GM21423 (cell line): Measurements from ENCODE around the gene UROC1.

Source experiments
- ATAC-seq: cut with Tn5 transposase; IDR thresholded peaks from one replicate; pipeline ENCODE4 v1.9.1; 2021; ENCODE audit warnings: mild to moderate bottlenecking, moderate library complexity; ENCODE audit not compliant: unreplicated experiment

The UROC1 gene

DNA sequence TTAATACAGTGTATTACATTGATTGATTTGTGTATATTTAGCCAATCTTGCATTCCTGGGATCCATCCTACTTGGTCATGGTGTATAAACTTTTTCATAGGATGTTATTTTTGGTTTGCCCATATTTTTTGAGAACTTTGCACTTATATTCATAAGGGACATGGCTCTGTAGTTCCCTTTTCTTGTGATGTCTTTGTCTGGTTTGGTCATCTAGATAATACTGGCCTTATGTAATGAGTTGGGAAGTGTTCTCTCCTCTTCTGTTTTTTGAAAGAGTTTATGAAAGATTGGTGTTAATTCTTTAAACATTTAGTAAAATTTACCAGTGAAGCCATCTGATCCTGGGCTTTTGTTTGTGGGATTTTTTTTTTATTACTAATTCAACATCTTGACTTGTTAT, 15.9 kb upstream of the UROC1 start:
- ATAC-seq, result no peak

DNA sequence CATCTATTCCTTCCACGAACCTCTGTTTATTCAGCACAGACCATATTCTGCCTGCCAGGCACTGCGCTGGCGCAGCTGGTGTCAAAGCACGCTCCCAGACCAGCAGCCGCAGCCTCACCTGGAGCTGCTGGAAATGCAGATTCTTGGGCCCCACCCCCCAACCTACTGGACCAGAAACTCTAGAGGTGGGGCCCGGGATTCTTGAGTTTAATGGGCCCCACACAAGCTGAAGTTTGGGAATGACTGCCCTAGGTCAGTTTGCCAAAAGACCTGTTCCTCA, 13.4 kb upstream of the UROC1 start:
- ATAC-seq, result no peak

DNA sequence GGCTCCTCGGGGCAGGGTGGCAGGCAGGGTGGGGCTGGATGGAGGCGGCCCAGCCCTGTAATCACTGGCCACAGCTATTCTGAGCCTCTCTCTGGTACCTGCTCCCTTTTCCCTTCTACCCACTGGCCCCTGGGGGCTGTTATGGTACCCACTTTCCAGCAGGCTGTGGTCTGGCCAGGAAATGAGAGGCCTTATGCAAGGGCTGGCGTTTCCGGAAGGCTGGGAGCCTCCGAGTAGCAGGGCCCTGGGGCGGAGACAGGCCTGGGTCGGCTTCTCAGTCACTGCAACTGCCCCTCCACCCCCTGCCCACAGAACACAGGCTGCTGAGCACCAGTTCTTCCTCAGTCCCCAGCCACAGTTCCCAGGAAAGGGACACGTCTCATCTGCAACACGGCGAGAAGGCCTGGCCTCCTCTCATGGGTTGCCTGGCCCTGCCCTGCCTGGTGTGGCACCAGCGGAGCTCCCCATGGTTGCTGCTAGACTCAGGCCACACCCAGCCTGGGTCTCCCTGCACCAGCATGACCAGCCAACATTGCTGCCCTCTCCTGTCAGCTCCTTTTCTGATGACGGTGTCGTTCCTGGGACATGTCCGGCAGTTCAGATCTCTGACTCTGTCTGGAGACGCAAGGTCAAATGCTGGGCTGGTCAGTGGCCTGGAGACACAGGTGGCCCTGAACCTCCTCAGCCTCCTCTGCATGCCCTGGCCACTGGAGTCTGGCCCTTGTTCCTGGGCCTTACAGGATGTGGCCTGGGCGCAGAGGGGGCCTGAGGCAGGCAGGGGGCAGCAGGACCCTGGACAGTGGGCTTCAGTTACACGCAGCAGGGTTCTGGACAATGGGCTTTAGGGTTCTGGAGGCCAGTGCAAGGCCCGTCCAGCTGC, 12.8 kb upstream of the UROC1 start:
- peak; percentile 72 for ATAC-seq

DNA sequence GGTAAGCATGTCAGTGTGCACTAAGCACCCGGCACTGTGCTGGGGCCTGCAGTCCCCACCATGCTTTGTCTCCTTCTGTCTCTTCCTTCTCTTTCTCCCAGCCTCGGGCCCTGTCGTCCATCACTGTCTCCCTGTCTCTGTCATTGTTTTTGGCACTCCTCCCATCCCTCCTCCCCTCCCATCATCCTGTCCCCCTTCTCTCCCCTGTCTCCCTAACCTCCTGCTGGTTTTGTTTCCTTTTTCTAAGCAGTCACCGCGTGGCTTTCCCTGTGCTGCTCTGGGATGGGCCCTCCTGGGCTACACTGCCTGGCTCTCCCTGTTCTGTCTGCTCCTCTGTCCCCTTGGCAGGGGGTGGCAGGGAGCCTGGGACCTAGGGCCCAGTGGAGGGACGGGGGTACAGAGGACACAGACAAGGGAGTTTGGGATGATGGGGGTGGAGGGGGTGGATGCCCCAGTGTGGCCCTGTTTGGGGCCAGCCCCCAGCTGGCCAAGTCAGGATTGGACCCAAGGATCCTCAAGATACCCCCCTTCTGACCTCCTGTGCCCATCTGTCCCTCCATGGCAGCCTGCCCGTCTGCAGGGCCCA, 12.1 kb upstream of the UROC1 start:
- no peak for ATAC-seq

DNA sequence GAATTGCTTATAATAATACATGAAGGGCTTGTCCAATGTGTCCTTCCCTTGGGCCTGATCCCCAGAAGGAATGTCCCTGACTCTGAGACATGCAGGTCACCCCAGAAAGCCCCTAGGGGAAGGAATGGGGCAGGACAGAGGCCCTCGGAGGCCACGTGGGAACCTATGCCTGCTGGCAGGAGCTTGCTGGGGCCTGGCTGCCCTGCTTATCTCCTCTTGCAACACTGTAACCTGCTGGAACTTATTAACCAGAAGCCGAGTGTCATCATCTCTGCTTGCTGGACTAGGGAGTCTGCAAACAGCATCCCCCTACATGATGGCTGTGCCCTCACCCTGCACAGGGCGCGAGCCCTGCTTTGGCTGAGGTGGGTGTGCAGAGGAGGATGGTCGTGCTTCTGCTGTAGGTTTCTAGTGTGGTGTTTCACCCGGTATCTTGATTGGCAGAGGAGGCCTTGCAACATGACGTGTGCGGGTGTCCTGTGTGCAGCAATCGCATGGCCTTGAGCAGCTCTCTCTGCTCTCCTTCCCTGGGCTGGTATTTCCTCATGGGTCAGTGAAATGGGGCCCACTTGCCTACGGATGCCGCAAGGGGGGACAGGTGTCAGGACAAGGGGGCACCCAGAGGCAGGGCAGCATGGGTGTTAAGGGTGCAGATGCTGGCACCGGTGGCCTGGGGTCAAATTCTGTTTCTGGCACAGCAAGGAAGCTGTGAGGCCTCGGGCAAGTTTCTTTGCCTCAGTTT, 11.4 kb upstream of the UROC1 start:
- no peak for ATAC-seq

DNA sequence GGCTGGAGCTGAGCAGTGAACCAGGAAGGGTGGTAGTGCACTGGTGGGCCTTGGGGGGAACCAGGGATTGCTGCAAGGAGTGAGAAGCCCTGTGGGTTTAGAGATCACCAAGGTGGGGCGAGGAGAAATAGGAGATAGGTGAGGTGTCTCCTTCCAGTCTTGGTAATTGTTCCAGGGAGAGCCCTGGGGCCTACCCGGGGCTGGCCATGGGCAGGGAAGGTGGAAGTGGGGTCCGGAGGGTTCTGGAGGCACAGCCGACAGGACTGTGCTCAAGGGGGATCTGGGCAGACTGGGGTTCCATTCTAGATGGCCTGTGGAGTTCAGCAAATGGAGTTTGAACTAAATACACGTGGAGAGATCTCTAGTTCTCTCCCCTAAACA, 10.8 kb upstream of the UROC1 start:
- no peak for ATAC-seq

DNA sequence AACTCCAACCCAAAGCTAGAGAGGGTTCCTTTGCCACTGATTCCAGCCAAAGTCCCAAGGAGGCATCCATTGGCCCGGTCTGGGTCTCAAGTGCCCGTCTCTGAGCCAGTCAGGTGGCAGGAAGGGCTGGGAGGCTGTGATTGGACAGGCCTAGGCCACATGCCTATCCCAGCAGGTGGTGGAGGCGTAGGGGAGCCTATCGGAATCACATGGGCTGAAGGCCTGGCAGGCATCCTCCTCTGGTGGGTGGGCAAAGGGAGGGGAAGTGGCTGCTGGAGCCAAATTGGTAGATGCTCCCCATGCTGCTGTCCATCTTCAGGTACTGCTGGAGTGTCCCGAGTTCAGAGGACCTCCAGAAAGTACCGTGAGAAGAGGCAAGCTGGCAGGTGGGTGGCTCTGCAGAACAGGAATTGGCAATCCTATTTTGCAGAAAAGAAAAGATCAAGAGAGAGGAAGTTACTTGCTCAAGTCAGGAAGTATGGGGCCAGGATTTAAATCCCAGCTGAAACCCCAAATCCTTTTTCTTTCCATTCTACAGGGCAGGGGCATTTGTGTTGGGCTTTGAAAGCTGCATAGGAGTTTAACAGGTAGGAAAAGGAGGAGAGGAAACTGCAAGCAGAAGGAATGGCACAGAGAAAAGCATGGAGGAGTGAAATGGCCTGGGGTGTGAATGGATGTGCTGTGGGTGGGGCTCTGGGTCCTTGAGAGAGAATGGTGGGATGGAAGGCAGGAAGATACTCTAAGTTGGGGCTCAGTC, 10.1 kb upstream of the UROC1 start:
- no peak for ATAC-seq

DNA sequence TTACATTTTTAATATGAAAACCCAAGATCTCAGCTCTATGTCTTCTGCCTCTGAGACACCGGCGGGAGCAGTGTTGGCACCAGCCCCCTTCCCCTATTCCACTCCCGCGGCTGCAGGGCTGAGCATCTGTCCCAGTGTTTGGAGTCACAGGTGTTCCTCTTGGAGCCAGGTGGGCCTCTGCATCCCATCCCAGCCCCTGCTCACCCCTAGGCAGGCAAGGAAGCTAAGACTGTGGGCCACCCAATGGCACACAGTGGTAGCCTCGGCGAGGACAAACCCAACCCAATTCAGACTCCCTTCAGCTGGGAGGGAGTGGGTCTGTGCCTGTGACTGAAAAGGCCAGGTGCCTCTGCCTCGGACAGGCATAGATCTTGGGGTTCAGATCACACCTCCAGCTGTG, 9.4 kb upstream of the UROC1 start:
- ATAC-seq, result no peak

DNA sequence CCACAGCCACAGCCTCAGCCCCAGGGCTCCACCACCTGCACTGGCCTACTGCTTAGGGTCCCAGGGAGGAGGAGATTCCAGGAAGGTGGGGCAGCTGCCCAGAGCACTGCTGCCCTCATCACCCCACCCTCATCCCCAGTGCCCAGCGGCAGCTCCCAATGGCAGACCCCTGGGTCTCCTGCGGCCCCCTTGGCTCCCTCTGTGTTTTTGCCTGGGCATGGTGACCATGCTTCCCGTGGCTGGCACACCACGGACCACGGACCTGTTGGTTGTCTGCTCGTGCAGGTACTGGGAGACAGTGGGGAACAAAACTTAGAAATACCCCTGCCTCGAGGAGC, 9.1 kb upstream of the UROC1 start:
- no peak for ATAC-seq

DNA sequence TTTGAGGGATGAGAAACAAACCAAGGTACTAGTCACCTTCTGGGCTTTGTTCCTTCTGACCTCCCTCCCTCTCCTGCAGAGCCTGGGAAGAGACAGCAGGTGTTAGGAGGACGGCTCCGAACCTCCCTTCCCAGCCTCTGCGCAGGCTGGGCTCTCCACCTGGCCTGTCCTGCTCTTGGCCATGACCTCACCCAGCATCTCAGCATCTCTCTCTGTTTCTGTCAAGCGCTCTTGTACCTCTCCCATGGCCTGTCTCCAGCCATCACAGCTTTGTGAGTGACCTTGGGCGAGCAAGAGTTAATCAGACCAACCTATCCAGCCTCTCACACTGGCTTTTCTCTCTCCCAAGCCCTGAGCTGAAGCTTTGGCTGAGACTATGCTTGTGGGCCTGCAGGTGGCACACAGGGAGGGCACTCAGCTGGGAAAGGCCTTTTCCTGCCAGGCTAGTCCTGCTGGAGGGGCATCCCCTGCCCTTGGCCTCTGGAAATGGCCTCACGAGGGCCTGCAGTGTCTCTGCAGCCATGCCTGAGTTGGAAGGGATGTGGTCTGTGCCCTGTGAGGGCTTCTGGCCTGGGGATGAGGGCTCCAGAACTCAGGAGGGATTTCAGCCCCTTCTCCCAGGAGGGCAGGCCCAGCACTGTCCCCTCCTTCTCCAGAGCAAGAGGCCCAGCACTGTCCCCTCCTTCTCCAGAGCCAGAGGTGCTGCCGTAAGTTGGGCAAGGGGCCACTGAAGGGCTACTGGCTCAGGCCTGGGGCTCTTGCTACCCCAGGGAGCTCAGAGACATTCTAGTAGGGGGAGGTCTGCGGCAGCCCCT, 8.5 kb upstream of the UROC1 start:
- ATAC-seq, result no peak

DNA sequence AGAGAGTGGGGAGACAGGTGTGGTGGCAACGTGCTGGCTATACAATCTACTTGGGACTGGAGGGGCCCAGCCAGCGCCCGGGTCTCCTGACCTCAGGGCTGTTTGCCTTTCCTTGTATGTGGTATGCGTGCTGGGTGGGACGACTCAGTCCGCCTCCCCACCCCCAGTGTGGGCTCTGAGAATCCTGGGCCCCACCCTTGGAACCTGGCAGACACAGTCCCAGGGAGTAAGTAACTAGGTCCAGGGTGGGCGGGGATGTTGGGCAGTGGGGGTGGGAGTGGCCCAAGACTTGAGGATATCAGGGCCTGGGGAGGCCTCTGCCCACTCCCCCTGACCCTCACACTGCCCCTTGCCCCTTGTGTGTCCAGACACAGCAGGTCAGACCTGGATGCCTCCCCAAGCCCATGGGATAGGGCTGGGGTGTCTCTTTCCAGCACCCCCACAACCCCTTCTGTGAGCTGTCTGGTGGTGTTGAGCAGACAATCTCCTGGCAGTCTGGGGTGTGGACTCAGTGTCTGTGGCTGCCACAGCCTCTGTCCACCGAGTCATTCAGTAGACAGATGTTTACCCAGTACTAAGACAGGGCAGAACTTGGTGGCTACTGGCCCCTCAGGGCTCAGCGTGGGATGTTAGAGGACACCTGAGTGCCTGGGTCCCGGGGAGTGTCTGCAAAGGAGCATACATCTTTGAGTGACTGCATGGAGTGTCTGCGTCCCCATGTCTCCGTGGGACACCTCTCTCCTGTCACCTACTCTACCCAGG, 7.7 kb upstream of the UROC1 start:
- no peak for ATAC-seq

DNA sequence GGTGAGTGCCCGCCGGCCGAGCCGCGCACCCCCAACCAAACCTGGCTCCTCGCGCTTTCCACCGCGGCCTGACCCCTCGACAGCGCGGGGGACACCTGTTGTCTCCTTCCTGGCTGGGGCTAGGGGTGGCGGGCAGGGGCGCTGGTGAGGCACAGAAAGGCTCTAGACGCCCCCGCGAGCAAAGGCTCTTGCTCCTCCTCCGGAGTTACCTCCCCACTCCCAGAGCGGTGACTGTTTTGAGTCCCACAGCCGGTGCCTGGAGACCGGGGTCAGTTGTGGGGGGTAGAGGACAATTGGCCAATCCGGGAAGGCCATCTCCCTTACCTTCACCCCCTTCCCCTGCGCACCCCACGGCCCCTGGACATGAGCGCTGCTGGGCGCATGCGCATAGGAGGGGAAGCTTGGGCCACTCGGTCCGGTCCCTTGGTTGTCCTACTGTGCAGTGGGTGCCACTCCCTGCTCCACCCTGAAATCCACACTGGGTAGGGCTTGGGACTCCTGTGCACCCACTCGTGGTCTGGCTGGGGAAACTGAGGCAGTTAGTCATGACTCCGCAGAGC, 6.9 kb upstream of the UROC1 start:
- ATAC-seq, result no peak

DNA sequence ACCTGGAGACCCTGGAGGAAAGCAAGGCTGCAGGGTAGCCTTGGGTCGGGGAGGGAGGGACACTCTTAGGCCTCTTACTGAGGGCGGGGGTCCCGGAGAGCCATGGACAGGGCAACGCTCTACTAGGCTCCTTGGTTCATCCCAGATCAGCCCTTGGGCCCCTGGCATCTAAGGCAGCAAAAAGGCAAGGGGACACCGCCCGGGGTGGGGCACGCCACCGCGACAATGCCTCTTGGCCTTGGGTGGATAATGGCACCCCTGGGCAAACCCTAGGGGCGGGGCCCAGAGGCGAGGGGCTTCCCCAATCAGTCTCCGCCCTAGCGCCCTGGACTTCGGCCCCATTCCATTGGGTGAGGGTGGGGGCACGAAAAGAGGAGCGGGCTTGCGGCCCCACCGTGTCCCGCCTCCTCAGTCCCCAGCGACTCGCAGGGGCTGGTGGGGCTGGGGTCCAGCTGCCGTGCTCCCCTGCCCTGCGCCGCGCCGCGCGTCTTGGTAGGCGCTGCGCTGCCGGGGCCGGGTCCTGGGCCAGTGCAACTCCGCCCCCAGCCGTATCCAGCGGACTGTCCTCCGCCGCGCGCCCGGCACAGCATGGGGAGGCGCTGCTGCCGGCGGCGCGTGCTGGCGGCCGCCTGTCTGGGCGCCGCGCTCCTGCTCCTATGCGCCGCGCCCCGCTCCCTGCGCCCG, 6.3 kb upstream of the UROC1 start, which contains the start of gene CHST13:
Gene CHST13, plus strand, starts transcription at position 411 of the 684 bp plus-strand sequence. Its CDS starts 178 bp downstream, at position 589.
- ATAC-seq, result no peak

DNA sequence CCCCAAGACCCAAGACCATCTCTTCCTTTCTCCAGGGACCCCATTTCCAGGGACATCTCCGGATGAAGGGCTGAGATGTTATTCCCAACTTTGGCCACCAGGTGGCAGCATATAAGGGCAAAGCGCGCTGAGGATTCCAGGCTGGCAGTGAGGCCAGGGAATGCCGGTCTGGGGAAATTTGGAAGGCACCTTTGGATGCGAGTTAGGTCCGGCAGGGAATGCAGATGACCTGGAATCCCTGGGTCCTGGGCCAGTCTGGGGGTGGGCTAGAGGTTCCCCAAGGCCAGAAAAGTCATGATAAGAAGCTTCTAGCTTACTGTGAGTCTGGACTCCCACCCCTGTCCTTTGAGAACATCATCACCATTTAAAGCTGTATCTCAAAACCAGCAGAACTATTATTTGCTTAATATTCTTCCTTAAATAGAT, 4.8 kb upstream of the UROC1 start:
- ATAC-seq, result no peak

DNA sequence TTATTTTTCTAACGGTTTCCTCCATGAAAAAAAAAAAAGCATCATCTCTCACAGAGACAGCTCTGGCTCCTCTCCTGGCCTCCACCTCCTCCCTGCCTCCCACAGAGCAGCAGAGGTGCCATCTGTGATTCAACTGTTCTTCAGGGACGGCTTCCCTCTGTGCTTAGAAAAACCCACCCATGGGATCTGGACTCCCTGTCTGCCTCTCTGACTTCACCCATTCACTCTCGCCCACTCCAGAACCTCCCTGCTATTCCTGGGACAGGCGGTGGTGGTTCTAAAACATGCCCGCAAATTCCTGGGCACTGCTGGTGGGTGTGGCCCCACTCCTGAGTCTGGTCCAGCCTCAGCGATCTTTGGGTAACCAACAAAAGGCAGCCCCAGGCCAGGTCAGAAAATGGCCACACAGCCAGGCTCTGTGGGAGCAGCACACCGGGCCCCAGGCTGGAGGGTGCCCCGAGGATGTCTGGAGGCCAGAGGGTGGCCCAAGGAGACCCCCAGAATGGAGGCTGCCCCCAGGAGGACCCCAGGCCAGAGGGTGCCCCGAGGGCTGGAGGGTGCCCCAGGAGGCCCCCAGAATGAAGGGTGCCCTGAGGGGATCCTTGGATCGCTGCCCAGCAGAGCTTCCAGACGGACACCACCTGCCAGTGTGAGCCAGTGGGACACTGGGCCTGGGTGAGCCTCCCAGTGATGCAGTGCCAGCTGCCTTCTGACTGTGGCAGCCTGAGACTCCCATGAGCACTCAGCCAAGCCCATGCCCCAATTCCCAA, 3.7 kb upstream of the UROC1 start:
- no peak for ATAC-seq

DNA sequence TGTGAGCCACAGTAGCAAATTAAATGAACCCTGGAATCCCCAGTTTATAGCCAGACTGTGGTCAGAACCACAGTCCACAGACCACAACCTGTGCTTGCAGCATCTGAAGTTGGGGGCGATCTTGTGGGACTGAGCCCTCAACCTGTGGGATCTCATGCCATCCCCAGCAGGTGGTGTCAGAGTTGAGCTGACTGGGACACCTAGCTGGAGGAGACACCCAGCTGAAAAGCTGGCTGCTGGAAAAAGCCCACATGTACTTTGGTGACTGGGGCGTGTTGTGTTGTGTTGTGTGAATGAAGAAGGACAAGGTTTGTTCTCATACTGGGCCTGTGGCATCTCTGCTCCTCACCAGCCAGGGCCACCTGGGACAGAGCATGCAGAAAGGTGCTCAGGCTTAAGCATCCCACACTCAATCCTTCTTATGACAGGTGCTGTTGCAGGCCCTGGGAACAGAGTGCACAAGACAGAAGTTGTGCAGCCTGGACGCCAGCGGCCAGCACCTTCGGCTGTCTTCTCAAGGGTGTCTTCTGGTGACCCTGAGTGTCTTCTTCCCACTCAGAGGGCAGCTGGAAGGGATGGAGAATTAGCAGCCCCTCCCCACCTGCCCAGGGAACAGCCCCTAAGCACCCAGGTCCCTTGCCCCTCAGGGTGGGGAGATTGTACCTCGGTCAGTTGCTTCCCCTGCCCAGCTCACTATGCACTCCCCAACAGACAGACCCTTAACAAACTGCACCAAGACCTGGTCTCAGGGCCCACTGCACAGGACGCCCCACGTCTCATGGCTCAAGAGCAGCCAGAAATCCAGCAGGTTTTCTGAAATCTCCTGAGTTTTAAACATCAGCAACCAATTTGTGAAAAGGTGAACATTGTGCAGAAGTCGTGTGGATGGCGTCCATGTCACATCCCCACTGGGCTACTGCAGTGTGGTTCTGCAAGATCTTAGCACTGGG, 2.2 kb upstream of the UROC1 start:
- no peak for ATAC-seq

DNA sequence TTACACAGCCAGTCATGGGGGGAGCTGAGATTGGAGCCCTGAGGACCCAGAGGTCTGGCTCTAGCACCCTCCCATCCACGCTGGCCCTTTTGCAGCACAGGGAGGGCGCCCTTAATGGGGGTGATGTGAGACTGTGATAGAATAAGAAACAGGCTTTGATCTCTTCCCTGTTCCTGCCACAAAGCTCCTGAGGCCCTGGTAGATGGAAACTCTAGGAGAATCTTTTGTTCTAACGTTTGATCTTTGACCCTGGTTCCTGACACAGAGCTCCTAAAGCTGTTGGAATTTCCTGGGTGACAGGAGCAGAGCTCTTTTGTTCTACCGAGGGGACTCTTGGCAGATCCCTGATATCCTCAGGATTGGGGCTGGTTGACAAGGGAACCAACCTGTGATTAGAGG, 1.2 kb upstream of the UROC1 start:
- ATAC-seq, result no peak
